ENCODE results near the gene CACUL1. TPM values are rescaled to one million over a fixed set of nuclear protein-coding genes. Genes with fewer than 3 reads are reported as not detected.

CACUL1 gene
- total RNA-seq, 1 donor from 2014 or later: 21.4 TPM

- DNase-seq (ENCODE audit: low read depth in 2 of 2): no peak
Observed at GRCh38 chr10:118732245-118733165, 22.3 kb downstream of the CACUL1 start.

- DNase-seq (ENCODE audit: low read depth in 2 of 2): no peak
Observed at GRCh38 chr10:118730756-118731456, 23.9 kb downstream of the CACUL1 start.

- DNase-seq (ENCODE audit: low read depth in 2 of 2): peak; percentile 80 to 88
Observed at GRCh38 chr10:118729641-118730258, 25.0 kb downstream of the CACUL1 start.

GRCh38 chr10:118729200-118729599 is 25.6 kb downstream of the CACUL1 start:
- DNase-seq (ENCODE audit: low read depth in 2 of 2): no peak

- DNase-seq (ENCODE audit: low read depth in 2 of 2): peak in 1 of 2 donors; percentile 54
Observed at GRCh38 chr10:118725886-118726500, 28.8 kb downstream of the CACUL1 start.

- DNase-seq (ENCODE audit: low read depth in 2 of 2): peak; percentile 39 to 66
Observed at GRCh38 chr10:118723466-118723865, 31.3 kb downstream of the CACUL1 start.

- DNase-seq (ENCODE audit: low read depth in 2 of 2): no peak
Observed at GRCh38 chr10:118721539-118721876, 33.3 kb downstream of the CACUL1 start.

GRCh38 chr10:118720685-118721538 is 33.9 kb downstream of the CACUL1 start:
- peak; percentile 65 to 73 for DNase-seq (ENCODE audit: low read depth in 2 of 2)

GRCh38 chr10:118714366-118714765 is 40.4 kb downstream of the CACUL1 start:
- DNase-seq (ENCODE audit: low read depth in 2 of 2): no peak

GRCh38 chr10:118712930-118713634 is 41.7 kb downstream of the CACUL1 start:
- no peak for DNase-seq (ENCODE audit: low read depth in 2 of 2)

GRCh38 chr10:118712080-118712479 is 42.7 kb downstream of the CACUL1 start:
- no peak for DNase-seq (ENCODE audit: low read depth in 2 of 2)

GRCh38 chr10:118710487-118710886 is 44.3 kb downstream of the CACUL1 start:
- DNase-seq (ENCODE audit: low read depth in 2 of 2): no peak

- DNase-seq (ENCODE audit: low read depth in 2 of 2): no peak
Observed at GRCh38 chr10:118708571-118708970, 46.2 kb downstream of the CACUL1 start.

- DNase-seq (ENCODE audit: low read depth in 2 of 2): no peak
Observed at GRCh38 chr10:118704711-118705110, 50.1 kb downstream of the CACUL1 start.

- no peak for DNase-seq (ENCODE audit: low read depth in 2 of 2)
Observed at GRCh38 chr10:118701529-118702323, 53.0 kb downstream of the CACUL1 start.

GRCh38 chr10:118698421-118698820 is 56.3 kb downstream of the CACUL1 start:
- peak; percentile 37 to 71 for DNase-seq (ENCODE audit: low read depth in 2 of 2)

GRCh38 chr10:118694848-118695247 is 59.9 kb downstream of the CACUL1 start:
- no peak for DNase-seq (ENCODE audit: low read depth in 2 of 2)

- DNase-seq (ENCODE audit: low read depth in 2 of 2): peak in 1 of 2 donors; percentile 41
Observed at GRCh38 chr10:118692872-118693271, 61.9 kb downstream of the CACUL1 start.
